ENCODE data around the gene COQ5. TPM values are rescaled to one million over a fixed set of nuclear protein-coding genes. Genes with fewer than 3 reads are reported as not detected.

Gene COQ5
- total and polyA plus RNA-seq, 4 donors = 25.0 to 33.6 (median 30.6) TPM

DNA sequence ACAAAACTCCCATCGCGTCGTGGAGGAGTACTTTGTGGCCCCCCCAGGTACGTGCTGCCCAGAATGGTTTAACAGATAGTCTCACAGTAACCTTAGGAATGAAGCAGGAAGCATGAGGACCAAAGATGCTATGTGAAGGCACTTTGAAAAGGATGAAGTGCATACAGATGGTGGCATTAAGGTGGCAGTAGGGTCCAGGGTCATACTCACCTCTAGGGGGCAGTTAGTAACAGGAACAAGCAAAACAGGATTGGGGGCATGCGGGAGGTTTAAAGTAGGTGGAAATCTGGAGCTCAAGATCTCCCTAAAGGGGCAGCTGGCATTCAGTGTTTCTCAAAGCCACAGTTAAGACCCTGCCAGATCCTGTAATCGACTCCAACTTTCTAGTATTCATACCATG, 71.8 kb downstream of the COQ5 start:
- Histone ChIP-seq H3K36me3 (ENCODE audit: control insufficient read depth in 4 of 4, insufficient read depth in 3 of 4, low read depth in 1 of 4, low read length in 3 of 4) (peaks cover 12 to 52% (median 42%) of the 10 kb centered on the region in 4 donors), H3K4me1 (ENCODE audit: control insufficient read depth in 4 of 4, insufficient read depth in 4 of 4, low read length in 3 of 4) (peaks cover 0 to 18% (median 10%) of the 10 kb centered on the region in 4 donors), H3K27me3 (ENCODE audit: control insufficient read depth in 4 of 4, insufficient read depth in 4 of 4, low read length in 3 of 4) (no peaks in the 10 kb centered on the region), H3K9me3 (ENCODE audit: control insufficient read depth in 4 of 4, low read length in 3 of 4) (no peaks in the 10 kb centered on the region), H3K9ac (ENCODE audit: low read depth in 1 of 2, low read length in 2 of 2) (no peak overlapping the region), H3K27ac (ENCODE audit: low read depth in 1 of 2, low read length in 2 of 2) (no peak overlapping the region), H3K4me3 (ENCODE audit: low read depth in 1 of 3, low read length in 3 of 3) (no peak overlapping the region)
- 88% methylated on average over 6 of the region's 6 CpGs for WGBS
- no peak for DNase-seq (ENCODE audit: low spot score)
- peak in 1 of 2 donors; percentile 20 for TF ChIP-seq RAD21 (IDR thresholded peaks at IDR 0.05)
- no peak for TF ChIP-seq TAF1 (conservative IDR thresholded peaks at IDR 0.05)
- TF ChIP-seq RXRA (IDR thresholded peaks at IDR 0.05) = no peak
- no peak for TF ChIP-seq YY1 (IDR thresholded peaks at IDR 0.05)
- TF ChIP-seq FOXA2 (IDR thresholded peaks at IDR 0.05) = no peak
- TF ChIP-seq, protein P1, sequence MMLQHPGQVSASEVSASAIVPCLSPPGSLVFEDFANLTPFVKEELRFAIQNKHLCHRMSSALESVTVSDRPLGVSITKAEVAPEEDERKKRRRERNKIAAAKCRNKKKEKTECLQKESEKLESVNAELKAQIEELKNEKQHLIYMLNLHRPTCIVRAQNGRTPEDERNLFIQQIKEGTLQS (IDR thresholded peaks at IDR 0.05) = no peak
- TF ChIP-seq SP1 (IDR thresholded peaks at IDR 0.05) = no peak

DNA sequence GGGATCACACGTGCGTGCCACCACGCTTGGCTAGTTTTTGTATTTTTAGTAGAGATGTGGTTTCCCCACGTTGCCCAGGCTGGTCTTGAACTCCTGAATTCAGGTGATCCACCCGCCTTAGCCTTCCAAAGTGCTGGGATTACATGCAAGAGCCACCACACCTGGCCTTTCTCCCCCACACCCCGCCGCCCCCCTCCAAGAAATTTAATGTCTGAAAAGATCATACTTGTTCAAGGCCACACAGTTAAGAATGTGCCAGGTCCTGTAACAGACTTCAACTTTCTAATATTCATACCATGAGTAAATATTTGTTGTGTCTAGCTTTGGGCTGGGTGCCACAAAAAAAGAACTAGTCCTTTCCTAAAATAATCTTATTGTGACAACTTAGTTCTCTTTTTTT, 73.7 kb downstream of the COQ5 start:
- no peak for DNase-seq (ENCODE audit: low spot score)
- H3K4me3 ChIP-seq (ENCODE audit: low read depth in 1 of 3, low read length in 3 of 3) = no peak overlapping the region
- 96% methylated on average over 7 of the region's 7 CpGs for WGBS
- no peak overlapping the region for H3K27ac ChIP-seq (ENCODE audit: low read depth in 1 of 2, low read length in 2 of 2)
- peaks cover 0 to 19% (median 10%) of the 10 kb centered on the region in 4 donors for H3K4me1 ChIP-seq (ENCODE audit: control insufficient read depth in 4 of 4, insufficient read depth in 4 of 4, low read length in 3 of 4)
- no peaks in the 10 kb centered on the region for H3K27me3 ChIP-seq (ENCODE audit: control insufficient read depth in 4 of 4, insufficient read depth in 4 of 4, low read length in 3 of 4)
- peaks cover 11 to 38% (median 31%) of the 10 kb centered on the region in 4 donors for H3K36me3 ChIP-seq (ENCODE audit: control insufficient read depth in 4 of 4, insufficient read depth in 3 of 4, low read depth in 1 of 4, low read length in 3 of 4)
- H3K9me3 ChIP-seq (ENCODE audit: control insufficient read depth in 4 of 4, low read length in 3 of 4) = no peaks in the 10 kb centered on the region
- no peak overlapping the region for H3K9ac ChIP-seq (ENCODE audit: low read depth in 1 of 2, low read length in 2 of 2)
- TF ChIP-seq TAF1 (conservative IDR thresholded peaks at IDR 0.05) (no peak), YY1 (IDR thresholded peaks at IDR 0.05) (no peak), FOXA2 (IDR thresholded peaks at IDR 0.05) (no peak), HNF4G (IDR thresholded peaks at IDR 0.05) (no peak), RXRA (IDR thresholded peaks at IDR 0.05) (no peak), RAD21 (IDR thresholded peaks at IDR 0.05) (no peak), JUND (IDR thresholded peaks at IDR 0.05) (no peak), SP1 (IDR thresholded peaks at IDR 0.05) (no peak), GABPA (IDR thresholded peaks at IDR 0.05 in 1 of 2, conservative IDR thresholded peaks at IDR 0.05 in 1 of 2) (no peak), EGR1 (IDR thresholded peaks at IDR 0.05; ENCODE audit: low read depth in 2 of 2) (no peak), NR2F2 (IDR thresholded peaks at IDR 0.05) (no peak), HNF4A (conservative IDR thresholded peaks at IDR 0.05) (no peak), FOXA1 (IDR thresholded peaks at IDR 0.05) (no peak)
- TF ChIP-seq, protein P1 (IDR thresholded peaks at IDR 0.05) = no peak
- TF ChIP-seq, protein P2, sequence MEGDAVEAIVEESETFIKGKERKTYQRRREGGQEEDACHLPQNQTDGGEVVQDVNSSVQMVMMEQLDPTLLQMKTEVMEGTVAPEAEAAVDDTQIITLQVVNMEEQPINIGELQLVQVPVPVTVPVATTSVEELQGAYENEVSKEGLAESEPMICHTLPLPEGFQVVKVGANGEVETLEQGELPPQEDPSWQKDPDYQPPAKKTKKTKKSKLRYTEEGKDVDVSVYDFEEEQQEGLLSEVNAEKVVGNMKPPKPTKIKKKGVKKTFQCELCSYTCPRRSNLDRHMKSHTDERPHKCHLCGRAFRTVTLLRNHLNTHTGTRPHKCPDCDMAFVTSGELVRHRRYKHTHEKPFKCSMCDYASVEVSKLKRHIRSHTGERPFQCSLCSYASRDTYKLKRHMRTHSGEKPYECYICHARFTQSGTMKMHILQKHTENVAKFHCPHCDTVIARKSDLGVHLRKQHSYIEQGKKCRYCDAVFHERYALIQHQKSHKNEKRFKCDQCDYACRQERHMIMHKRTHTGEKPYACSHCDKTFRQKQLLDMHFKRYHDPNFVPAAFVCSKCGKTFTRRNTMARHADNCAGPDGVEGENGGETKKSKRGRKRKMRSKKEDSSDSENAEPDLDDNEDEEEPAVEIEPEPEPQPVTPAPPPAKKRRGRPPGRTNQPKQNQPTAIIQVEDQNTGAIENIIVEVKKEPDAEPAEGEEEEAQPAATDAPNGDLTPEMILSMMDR (IDR thresholded peaks at IDR 0.05; ENCODE audit: low read depth, low read length, missing input control) = no peak
- TF ChIP-seq, protein P3, sequence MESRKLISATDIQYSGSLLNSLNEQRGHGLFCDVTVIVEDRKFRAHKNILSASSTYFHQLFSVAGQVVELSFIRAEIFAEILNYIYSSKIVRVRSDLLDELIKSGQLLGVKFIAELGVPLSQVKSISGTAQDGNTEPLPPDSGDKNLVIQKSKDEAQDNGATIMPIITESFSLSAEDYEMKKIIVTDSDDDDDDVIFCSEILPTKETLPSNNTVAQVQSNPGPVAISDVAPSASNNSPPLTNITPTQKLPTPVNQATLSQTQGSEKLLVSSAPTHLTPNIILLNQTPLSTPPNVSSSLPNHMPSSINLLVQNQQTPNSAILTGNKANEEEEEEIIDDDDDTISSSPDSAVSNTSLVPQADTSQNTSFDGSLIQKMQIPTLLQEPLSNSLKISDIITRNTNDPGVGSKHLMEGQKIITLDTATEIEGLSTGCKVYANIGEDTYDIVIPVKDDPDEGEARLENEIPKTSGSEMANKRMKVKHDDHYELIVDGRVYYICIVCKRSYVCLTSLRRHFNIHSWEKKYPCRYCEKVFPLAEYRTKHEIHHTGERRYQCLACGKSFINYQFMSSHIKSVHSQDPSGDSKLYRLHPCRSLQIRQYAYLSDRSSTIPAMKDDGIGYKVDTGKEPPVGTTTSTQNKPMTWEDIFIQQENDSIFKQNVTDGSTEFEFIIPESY (IDR thresholded peaks at IDR 0.05) = no peak
- TF ChIP-seq, protein P4, sequence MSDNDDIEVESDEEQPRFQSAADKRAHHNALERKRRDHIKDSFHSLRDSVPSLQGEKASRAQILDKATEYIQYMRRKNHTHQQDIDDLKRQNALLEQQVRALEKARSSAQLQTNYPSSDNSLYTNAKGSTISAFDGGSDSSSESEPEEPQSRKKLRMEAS (IDR thresholded peaks at IDR 0.05) = no peak
- TF ChIP-seq, protein P5, sequence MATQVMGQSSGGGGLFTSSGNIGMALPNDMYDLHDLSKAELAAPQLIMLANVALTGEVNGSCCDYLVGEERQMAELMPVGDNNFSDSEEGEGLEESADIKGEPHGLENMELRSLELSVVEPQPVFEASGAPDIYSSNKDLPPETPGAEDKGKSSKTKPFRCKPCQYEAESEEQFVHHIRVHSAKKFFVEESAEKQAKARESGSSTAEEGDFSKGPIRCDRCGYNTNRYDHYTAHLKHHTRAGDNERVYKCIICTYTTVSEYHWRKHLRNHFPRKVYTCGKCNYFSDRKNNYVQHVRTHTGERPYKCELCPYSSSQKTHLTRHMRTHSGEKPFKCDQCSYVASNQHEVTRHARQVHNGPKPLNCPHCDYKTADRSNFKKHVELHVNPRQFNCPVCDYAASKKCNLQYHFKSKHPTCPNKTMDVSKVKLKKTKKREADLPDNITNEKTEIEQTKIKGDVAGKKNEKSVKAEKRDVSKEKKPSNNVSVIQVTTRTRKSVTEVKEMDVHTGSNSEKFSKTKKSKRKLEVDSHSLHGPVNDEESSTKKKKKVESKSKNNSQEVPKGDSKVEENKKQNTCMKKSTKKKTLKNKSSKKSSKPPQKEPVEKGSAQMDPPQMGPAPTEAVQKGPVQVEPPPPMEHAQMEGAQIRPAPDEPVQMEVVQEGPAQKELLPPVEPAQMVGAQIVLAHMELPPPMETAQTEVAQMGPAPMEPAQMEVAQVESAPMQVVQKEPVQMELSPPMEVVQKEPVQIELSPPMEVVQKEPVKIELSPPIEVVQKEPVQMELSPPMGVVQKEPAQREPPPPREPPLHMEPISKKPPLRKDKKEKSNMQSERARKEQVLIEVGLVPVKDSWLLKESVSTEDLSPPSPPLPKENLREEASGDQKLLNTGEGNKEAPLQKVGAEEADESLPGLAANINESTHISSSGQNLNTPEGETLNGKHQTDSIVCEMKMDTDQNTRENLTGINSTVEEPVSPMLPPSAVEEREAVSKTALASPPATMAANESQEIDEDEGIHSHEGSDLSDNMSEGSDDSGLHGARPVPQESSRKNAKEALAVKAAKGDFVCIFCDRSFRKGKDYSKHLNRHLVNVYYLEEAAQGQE (IDR thresholded peaks at IDR 0.05) = no peak
